ENCODE data around the gene BMPR1A. TPM values are rescaled to one million over a fixed set of nuclear protein-coding genes. Genes with fewer than 3 reads are reported as not detected.
"Not testable (repeated sequence)": the region's sequence is repeated elsewhere in the genome, so short reads cannot be mapped to it uniquely, and the experiment has no call there.

BMPR1A gene
- total and polyA plus RNA-seq, 2 experiments from 2014 or later, result 16.5 to 41.7 TPM

GRCh38 chr10:86979977-86980448 is 223.6 kb downstream of the BMPR1A start:
- Histone ChIP-seq H3K4me2 (ENCODE audit: unreplicated experiment) (peak overlapping the region; percentile 16), H3F3A (ENCODE audit: insufficient read depth) (peaks cover 7% of the 10 kb centered on the region; the same call in 1 of the 2 replicates), H3K79me2 (ENCODE audit: insufficient read depth) (no peaks in the 10 kb centered on the region), H3K9me3 (ENCODE audit: low read depth) (no peaks in the 10 kb centered on the region), H3K4me1 (ENCODE audit: insufficient read depth) (peaks cover 29% of the 10 kb centered on the region), H2AFZ (0 out of 2 replicates have a peak overlapping the region, but pooled peaks have one; percentile 19), H3K9ac (peak overlapping the region; percentile 27), H3K4me3 (no peak overlapping the region), H3K27me3 (replicated peaks; ENCODE audit: insufficient read depth) (no peaks in the 10 kb centered on the region), H4K20me1 (ENCODE audit: insufficient read depth) (no peaks in the 10 kb centered on the region), H3K9me2 (ENCODE audit: insufficient read depth) (no peaks in the 10 kb centered on the region), H3K27ac (peak overlapping the region; percentile 22; the same call in 1 of the 2 replicates), H3K36me3 (ENCODE audit: low read depth) (no peaks in the 10 kb centered on the region)
- in situ Hi-C loops (cut with MboI), result no loop called here
- peak; percentile 52 for DNase-seq
- TF ChIP-seq EZH2phosphoT487 (IDR thresholded peaks at IDR 0.05; ENCODE audit: insufficient read depth, low read depth), result no peak
- TF ChIP-seq EZH2 (IDR thresholded peaks at IDR 0.05; ENCODE audit: insufficient read depth, poor library complexity, severe bottlenecking), result no peak
- 8 to 15% methylated on average over 3 of the region's 3 CpGs for WGBS, 2 experiments (ENCODE audit: low coverage in 1 of 2, low lambda C conversion rate in 2 of 2, missing lambda C conversion rate in 2 of 2)

GRCh38 chr10:86981020-86981419 is 224.6 kb downstream of the BMPR1A start:
- H3K27me3 ChIP-seq (replicated peaks; ENCODE audit: insufficient read depth); DNase-seq; H2AFZ ChIP-seq; in situ Hi-C loops (cut with MboI); H3K9me3 ChIP-seq (ENCODE audit: low read depth); H3K36me3 ChIP-seq (ENCODE audit: low read depth); H3K9me2 ChIP-seq (ENCODE audit: insufficient read depth); H3F3A ChIP-seq (ENCODE audit: insufficient read depth); H3K79me2 ChIP-seq (ENCODE audit: insufficient read depth); H3K9ac ChIP-seq; H4K20me1 ChIP-seq (ENCODE audit: insufficient read depth); H3K27ac ChIP-seq; H3K4me3 ChIP-seq; H3K4me2 ChIP-seq (ENCODE audit: unreplicated experiment): not testable (repeated sequence)
- WGBS, 2 experiments (ENCODE audit: low coverage in 1 of 2, low lambda C conversion rate in 2 of 2, missing lambda C conversion rate in 2 of 2), result 52 to 60% methylated on average over 6 of the region's 6 CpGs
- peaks cover 29% of the 10 kb centered on the region for H3K4me1 ChIP-seq (ENCODE audit: insufficient read depth)

- no peak overlapping the region for H3K4me3 ChIP-seq
- no peaks in the 10 kb centered on the region for H3K9me2 ChIP-seq (ENCODE audit: insufficient read depth)
- in situ Hi-C loops (cut with MboI), result no loop called here
- H4K20me1 ChIP-seq (ENCODE audit: insufficient read depth), result no peaks in the 10 kb centered on the region
- no peaks in the 10 kb centered on the region for H3K36me3 ChIP-seq (ENCODE audit: low read depth)
- H3K79me2 ChIP-seq (ENCODE audit: insufficient read depth), result no peaks in the 10 kb centered on the region
- no peaks in the 10 kb centered on the region for H3K27me3 ChIP-seq (replicated peaks; ENCODE audit: insufficient read depth)
- DNase-seq, result no peak
- H3K4me2 ChIP-seq (ENCODE audit: unreplicated experiment), result no peak overlapping the region
- H3F3A ChIP-seq (ENCODE audit: insufficient read depth), result peaks cover 7% of the 10 kb centered on the region; the same call in 1 of the 2 replicates
- no peaks in the 10 kb centered on the region for H3K9me3 ChIP-seq (ENCODE audit: low read depth)
- WGBS, 2 experiments (ENCODE audit: low coverage in 1 of 2, low lambda C conversion rate in 2 of 2, missing lambda C conversion rate in 2 of 2), result 85 to 93% methylated on average over 5 of the region's 5 CpGs
- H3K4me1 ChIP-seq (ENCODE audit: insufficient read depth), result peaks cover 29% of the 10 kb centered on the region
- TF ChIP-seq EZH2 (IDR thresholded peaks at IDR 0.05; ENCODE audit: insufficient read depth, poor library complexity, severe bottlenecking) (no peak), EZH2phosphoT487 (IDR thresholded peaks at IDR 0.05; ENCODE audit: insufficient read depth, low read depth) (no peak)
- no peak overlapping the region for H3K27ac ChIP-seq
- no peak overlapping the region for H3K9ac ChIP-seq
- H2AFZ ChIP-seq, result no peak overlapping the region
Measured at GRCh38 chr10:86981716-86982115, 225.3 kb downstream of the BMPR1A start.

Small RNAs within 50 kb of the gene (small RNA-seq; reads per million reads assigned to genes)
- not detected for gene RNU1-19P (ENCODE audit: low read depth, low replicate concordance)

Other genes with a start within 250 kb of the BMPR1A start
- 28.1 and 28.3 TPM in 2 replicates for gene WAPL, start 234.8 kb upstream of the BMPR1A start, total RNA-seq (2014; rRNA removed; shearing (Covaris generic))
- 15.5 and 17.1 TPM in 2 replicates for gene WAPL, start 234.8 kb upstream of the BMPR1A start, polyA plus RNA-seq (2016; fragmentation: Nextera tagmentation; extraction: Ambion mirVana)
- not detected in 2 replicates for gene OPN4, start 102.1 kb upstream of the BMPR1A start, total RNA-seq (2014; rRNA removed; shearing (Covaris generic))
- gene OPN4, start 102.1 kb upstream of the BMPR1A start, polyA plus RNA-seq (2016; fragmentation: Nextera tagmentation; extraction: Ambion mirVana), result not detected in 2 replicates
- under 0.01 and 0.11 TPM in 2 replicates for gene LDB3, start 88.1 kb upstream of the BMPR1A start, total RNA-seq (2014; rRNA removed; shearing (Covaris generic))
- gene LDB3, start 88.1 kb upstream of the BMPR1A start, polyA plus RNA-seq (2016; fragmentation: Nextera tagmentation; extraction: Ambion mirVana), result 0.05 and 0.08 TPM in 2 replicates
- gene MMRN2, start 201.0 kb downstream of the BMPR1A start, total RNA-seq (2014; rRNA removed; shearing (Covaris generic)), result 4.5 and 7.3 TPM in 2 replicates
- gene MMRN2, start 201.0 kb downstream of the BMPR1A start, polyA plus RNA-seq (2016; fragmentation: Nextera tagmentation; extraction: Ambion mirVana), result 1.2 and 1.5 TPM in 2 replicates
- 1.2 and 1.8 TPM in 2 replicates for gene SNCG, start 202.0 kb downstream of the BMPR1A start, total RNA-seq (2014; rRNA removed; shearing (Covaris generic))
- 2.8 and 3.1 TPM in 2 replicates for gene SNCG, start 202.0 kb downstream of the BMPR1A start, polyA plus RNA-seq (2016; fragmentation: Nextera tagmentation; extraction: Ambion mirVana)
- gene ADIRF, start 211.9 kb downstream of the BMPR1A start, total RNA-seq (2014; rRNA removed; shearing (Covaris generic)), result 17.6 and 34.1 TPM in 2 replicates
- 175 and 184 TPM in 2 replicates for gene ADIRF, start 211.9 kb downstream of the BMPR1A start, polyA plus RNA-seq (2016; fragmentation: Nextera tagmentation; extraction: Ambion mirVana)

All from GM23248 (cell line).